A673 (cell line): ENCODE measurements around the gene TBC1D19. TPM values are rescaled to one million over a fixed set of nuclear protein-coding genes. Genes with fewer than 3 reads are reported as not detected.

Source experiments
- BruUV-seq: library from RNA; stranded (reverse); fragments of 400-500 nt; replicated peaks from 2 replicates; lab custom pipeline; 2021; lab: Mats Ljungman, UMichigan
- CTCF ChIA-PET: fragments of 300-600 bp; sonication (Branson Sonifier 250); formaldehyde crosslinking; loops from one replicate; lab custom pipeline; 2022; ENCODE audit warnings: antibody characterized with exemption; lab: Charles Lee
- POLR2A ChIA-PET: fragments of 300-600 bp; sonication (Branson Sonifier 250); formaldehyde crosslinking; loops from one replicate; lab custom pipeline; 2022; ENCODE audit warnings: antibody characterized with exemption; ENCODE audit not compliant: low non-redundant PET; lab: Charles Lee
- DNase-seq: peaks from one replicate; pipeline ENCODE4 v3.0.0-alpha.2; 2015; ENCODE audit warnings: low spot score
- H3K27ac ChIP-seq: fragments of 200-600 bp; sonication (generic); 2 replicates; pipeline ENCODE4 v1.5.1; 2016; ENCODE audit warnings: mixed run types, low read depth, mild to moderate bottlenecking, mixed read lengths, antibody characterized with exemption, low read length; ENCODE audit not compliant: poor library complexity, severe bottlenecking
- H3K27me3 ChIP-seq: fragments of 200-600 bp; sonication (generic); replicated peaks from 2 replicates; pipeline ENCODE4 v1.6.1; 2017; ENCODE audit warnings: mixed run types, low read depth, mild to moderate bottlenecking, mixed read lengths, antibody characterized with exemption, low read length; ENCODE audit not compliant: insufficient read depth, poor library complexity
- H3K36me3 ChIP-seq: fragments of 200-600 bp; sonication (generic); 2 replicates; pipeline ENCODE4 v1.6.1; 2016; ENCODE audit warnings: mixed run types, mild to moderate bottlenecking, mixed read lengths, antibody characterized with exemption, low read length; ENCODE audit not compliant: insufficient read depth, poor library complexity, severe bottlenecking
- H3K4me1 ChIP-seq: fragments of 200-600 bp; sonication (generic); 2 replicates; pipeline ENCODE4 v1.6.1; 2017; ENCODE audit warnings: mixed run types, mild to moderate bottlenecking, mixed read lengths, antibody characterized with exemption, low read length; ENCODE audit not compliant: insufficient read depth, poor library complexity, severe bottlenecking
- H3K4me3 ChIP-seq: fragments of 200-600 bp; sonication (generic); 2 replicates; pipeline ENCODE4 v1.5.1; 2016; ENCODE audit warnings: low read depth, mixed run types, mild to moderate bottlenecking, mixed read lengths, low read length; ENCODE audit not compliant: poor library complexity, severe bottlenecking
- H3K9me3 ChIP-seq: fragments of 200-600 bp; sonication (generic); 2 replicates; pipeline ENCODE4 v1.6.1; 2016; ENCODE audit warnings: mixed run types, low read depth, mild to moderate bottlenecking, mixed read lengths, antibody characterized with exemption, low read length; ENCODE audit not compliant: poor library complexity, severe bottlenecking
- CTCF ChIP-seq: fragments of 300-800, 200-600 bp; sonication (generic); conservative IDR thresholded peaks from 2 replicates; pipeline ENCODE4 v1.5.1; 2017; ENCODE audit warnings: low read depth, mild to moderate bottlenecking, antibody characterized with exemption, low read length, moderate library complexity, mixed read lengths
- EZH2 ChIP-seq: fragments of 200-600 bp; sonication (generic); IDR thresholded peaks from 2 replicates; pipeline ENCODE4 v1.6.1; 2017; ENCODE audit warnings: borderline replicate concordance, low read depth, mild to moderate bottlenecking, mixed read lengths, antibody characterized with exemption, low read length; ENCODE audit not compliant: poor library complexity, severe bottlenecking
- intact Hi-C: fragments of 100-400 bp; cut with micrococcal nuclease; formaldehyde crosslinking; loops from one replicate; pipeline ENCODE4 v1.10.0; 2022; ENCODE audit not compliant: unreplicated experiment
- total RNA-seq: library from RNA; stranded (reverse); gene quantifications from 2 replicates; pipeline ENCODE4 v1.2.3, GENCODE V29; 2021

Gene TBC1D19
- total RNA-seq, 1 experiment from 2014 or later = 9.9 TPM

- Histone ChIP-seq H3K4me3 (no peak overlapping the region), H3K27me3 (no peaks in the 10 kb centered on the region), H3K36me3 (no peaks in the 10 kb centered on the region), H3K4me1 (no peaks in the 10 kb centered on the region), H3K9me3 (no peaks in the 10 kb centered on the region), H3K27ac (no peak overlapping the region)
- POLR2A ChIA-PET = no interaction called here
- CTCF ChIA-PET = no interaction called here
- intact Hi-C loops = loop anchor here (5.0 to 10.0 kb wide), 4 partner anchors 142 to 638 kb away; partner anchors contain the start of gene STIM2
- TF ChIP-seq EZH2 (no peak), CTCF (no peak)
- BruUV-seq = no TSS peak
- DNase-seq = no peak
Observed at GRCh38 chr4:26723216-26723615, 139.3 kb downstream of the TBC1D19 start.

GRCh38 chr4:26724534-26724933, 140.7 kb downstream of the TBC1D19 start:
- Histone ChIP-seq H3K4me3 (no peak overlapping the region), H3K4me1 (no peaks in the 10 kb centered on the region), H3K9me3 (no peaks in the 10 kb centered on the region), H3K36me3 (no peaks in the 10 kb centered on the region), H3K27ac (no peak overlapping the region), H3K27me3 (no peaks in the 10 kb centered on the region)
- CTCF ChIA-PET = no interaction called here
- TF ChIP-seq EZH2 (no peak), CTCF (no peak)
- POLR2A ChIA-PET = no interaction called here
- BruUV-seq = no TSS peak
- intact Hi-C loops = loop anchor here (5.0 to 10.0 kb wide), 4 partner anchors 140 to 640 kb away; partner anchors contain the start of gene STIM2
- no peak for DNase-seq

- DNase-seq = no peak
- H3K4me3 ChIP-seq = no peak overlapping the region
- intact Hi-C loops = loop anchor here (10.0 kb wide), 2 partner anchors 138 to 642 kb away; partner anchors contain the start of gene STIM2
- no peaks in the 10 kb centered on the region for H3K36me3 ChIP-seq
- H3K27me3 ChIP-seq = no peaks in the 10 kb centered on the region
- POLR2A ChIA-PET = no interaction called here
- H3K9me3 ChIP-seq = no peaks in the 10 kb centered on the region
- no peak overlapping the region for H3K27ac ChIP-seq
- BruUV-seq = no TSS peak
- CTCF ChIA-PET = no interaction called here
- no peaks in the 10 kb centered on the region for H3K4me1 ChIP-seq
- TF ChIP-seq EZH2 (no peak), CTCF (no peak)
Observed at GRCh38 chr4:26726655-26727387, 142.9 kb downstream of the TBC1D19 start.
